B cell (primary cell): ENCODE data around the gene DLG2. TPM values are rescaled to one million over a fixed set of nuclear protein-coding genes. Genes with fewer than 3 reads are reported as not detected.

ENCODE experiments used
- ATAC-seq: fragments of 200-7000 bp; cut with Tn5 transposase; one replicate; pipeline ENCODE4 v1.10.0; 2021; ENCODE audit warnings: low read depth, mild to moderate bottlenecking, moderate number of reproducible peaks, moderate library complexity
- CTCF ChIA-PET: fragments of 350-600 bp; sonication (Branson Sonifier 250); formaldehyde crosslinking; loops from one replicate; lab custom pipeline; 2021; ENCODE audit warnings: antibody characterized with exemption, inconsistent platforms; lab: Charles Lee
- POLR2A ChIA-PET: fragments of 350-600 bp; sonication (Branson Sonifier 250); formaldehyde crosslinking; loops from one replicate; lab custom pipeline; 2021; ENCODE audit warnings: antibody characterized with exemption; lab: Charles Lee
- DNase-seq: peaks from one replicate; pipeline ENCODE4 v3.0.0; 2013
- H2AFZ ChIP-seq: 2 replicates; pipeline ENCODE4 v1.6.1; 2012; ENCODE audit warnings: mild to moderate bottlenecking, low read depth, low read length; ENCODE audit not compliant: insufficient read depth, poor library complexity, severe bottlenecking
- H3K27ac ChIP-seq, 2 donors: 1 replicate in 1 of 2; 2 replicates in 1 of 2; pipeline ENCODE4 v1.5.1; 2012 to 2013; ENCODE audit warnings: low read length in 2 of 2, mild to moderate bottlenecking in 2 of 2, moderate library complexity in 1 of 2
- H3K27me3 ChIP-seq, 4 experiments: fragments of 200-600 bp in 1 of 4; sonication (generic) in 1 of 4; replicated peaks in 1 of 4; 1 replicate in 2 of 4; 2 replicates in 2 of 4; pipeline versions ENCODE4 v1.6.1 to v1.7.0; 2013 to 2016; ENCODE audit warnings: low read length in 3 of 4, mild to moderate bottlenecking in 2 of 4, mixed read lengths in 1 of 4, moderate library complexity in 1 of 4; ENCODE audit not compliant: insufficient read depth in 4 of 4, control insufficient read depth in 3 of 4; ENCODE audit errors: control extremely low read depth in 1 of 4
- H3K36me3 ChIP-seq, 2 experiments: replicated peaks in 1 of 2; 1 replicate in 1 of 2; 2 replicates in 1 of 2; pipeline versions ENCODE4 v1.6.1 to v1.7.1; 2013; ENCODE audit warnings: low read length in 1 of 2; ENCODE audit not compliant: insufficient read depth in 2 of 2, control insufficient read depth in 1 of 2; ENCODE audit errors: control extremely low read depth in 1 of 2, extremely low read depth in 1 of 2
- H3K4me1 ChIP-seq, 2 donors: fragments of 200-600 bp in 1 of 2; sonication (generic) in 1 of 2; 1 replicate in 1 of 2; 2 replicates in 1 of 2; pipeline versions ENCODE4 v1.5.1 to v1.6.1; 2013 to 2017; ENCODE audit warnings: low read length in 2 of 2; ENCODE audit not compliant: control insufficient read depth in 2 of 2, insufficient read depth in 2 of 2
- H3K4me2 ChIP-seq: replicated peaks from 2 replicates; pipeline ENCODE3; 2012; ENCODE audit warnings: mild to moderate bottlenecking, low read depth, low read length; ENCODE audit not compliant: poor library complexity, severe bottlenecking
- H3K4me3 ChIP-seq, 5 experiments: fragments of 200-600 bp in 1 of 5; sonication (generic) in 1 of 5; 1 replicate in 3 of 5; 2 replicates in 2 of 5; pipeline versions ENCODE4 v1.5.1 to v1.7.0; 2011 to 2016; ENCODE audit warnings: low read length in 4 of 5, mild to moderate bottlenecking in 4 of 5, low read depth in 2 of 5, control low read depth in 1 of 5, moderate library complexity in 1 of 5; ENCODE audit not compliant: insufficient read depth in 1 of 5; ENCODE audit errors: control extremely low read depth in 1 of 5, extremely low read depth in 1 of 5
- H3K79me2 ChIP-seq: fragments of 200-600 bp; sonication (generic); one replicate; pipeline ENCODE4 v1.6.0; 2016; ENCODE audit warnings: low read length; ENCODE audit not compliant: control insufficient read depth, insufficient read depth
- H3K9ac ChIP-seq: fragments of 200-600 bp; sonication (generic); 2 replicates; pipeline ENCODE4 v1.6.1; 2017; ENCODE audit warnings: mild to moderate bottlenecking, low read length, moderate library complexity
- H3K9me3 ChIP-seq, 3 donors: one replicate each; pipeline versions ENCODE4 v1.6.1 to v1.7.1; 2013; ENCODE audit warnings: low read length in 2 of 3; ENCODE audit not compliant: control insufficient read depth in 2 of 3, insufficient read depth in 1 of 3; ENCODE audit errors: control extremely low read depth in 1 of 3
- H4K20me1 ChIP-seq: 2 replicates; pipeline ENCODE4 v1.6.0; 2012; ENCODE audit warnings: mild to moderate bottlenecking, low read length; ENCODE audit not compliant: insufficient read depth, control insufficient read depth, poor library complexity, severe bottlenecking
- H3K27ac Mint-ChIP-seq: one replicate; pipeline ENCODE4 v1.8.0; 2021; ENCODE audit warnings: mixed read lengths
- H3K27me3 Mint-ChIP-seq: one replicate; pipeline ENCODE4 v1.8.0; 2021; ENCODE audit warnings: mixed read lengths
- H3K4me1 Mint-ChIP-seq: one replicate; pipeline ENCODE4 v1.8.0; 2021; ENCODE audit warnings: mixed read lengths
- H3K4me3 Mint-ChIP-seq: one replicate; pipeline ENCODE4 v1.8.0; 2021; ENCODE audit warnings: mixed read lengths
- H3K9me3 Mint-ChIP-seq: one replicate; pipeline ENCODE4 v1.8.0; 2022; ENCODE audit warnings: mixed read lengths; ENCODE audit not compliant: insufficient read depth
- CTCF ChIP-seq: fragments of 200-600 bp; IDR thresholded peaks from one replicate; pipeline ENCODE4 v1.8.0; 2022; ENCODE audit warnings: antibody characterized with exemption, mild to moderate bottlenecking
- EZH2 ChIP-seq: IDR thresholded peaks from 2 replicates; pipeline ENCODE4 v1.6.1; 2012; ENCODE audit warnings: borderline replicate concordance, low read depth, mild to moderate bottlenecking, moderate library complexity, low read length; ENCODE audit not compliant: insufficient read depth, poor library complexity, severe bottlenecking
- WGBS: methylation state at CpG from one replicate; pipeline ENCODE4 v1.1.5; 2013; ENCODE audit warnings: missing lambda C conversion rate; ENCODE audit not compliant: insufficient coverage; 5-methylcytosine and 5-hydroxymethylcytosine counted together
- intact Hi-C: fragments of 100-400 bp; cut with micrococcal nuclease; formaldehyde crosslinking; loops from one replicate; pipeline ENCODE4 v1.10.0; 2022
- polyA plus RNA-seq: library from polyadenylated mRNA; depleted of rRNA; stranded (reverse); fragments of >200 nt; gene quantifications from 2 replicates; pipeline ENCODE4 v1.2.3, GENCODE V29; 2012
- total RNA-seq, 2 donors: library from RNA; stranded (reverse); fragments of 120-200 nt in 1 of 2; gene quantifications; 1 replicate in 1 of 2; 2 replicates in 1 of 2; pipeline versions ENCODE4 v1.2.3 to v1.2.4, GENCODE V29; 2013 to 2022

Gene DLG2
- total and polyA plus RNA-seq, 2 donors (not counting 1 experiment from before 2014, with no cell fraction given) = 0.54 to 5.4 TPM

GRCh38 chr11:85040166-85040565, 587.0 kb downstream of the DLG2 start:
- Histone ChIP-seq H3K79me2 (no peaks in the 10 kb centered on the region), H3K4me2 (no peak overlapping the region), H3K27me3 (no peaks in the 10 kb centered on the region), H3K27ac (no peak overlapping the region), H3K4me3 (no peak overlapping the region), H3K4me1 (no peaks in the 10 kb centered on the region), H4K20me1 (no peaks in the 10 kb centered on the region), H3K9me3 (no peaks in the 10 kb centered on the region), H2AFZ (no peak overlapping the region), H3K36me3 (no peaks in the 10 kb centered on the region), H3K9ac (no peak overlapping the region)
- no peak for DNase-seq
- no peaks in the 10 kb centered on the region for H3K9me3 Mint-ChIP-seq
- no peak for ATAC-seq
- no peaks in the 10 kb centered on the region for H3K4me1 Mint-ChIP-seq
- WGBS = no CpG with 5 or more reads among the region's 2 CpGs
- intact Hi-C loops = no loop called here
- POLR2A ChIA-PET = no interaction called here
- H3K27me3 Mint-ChIP-seq = no peaks in the 10 kb centered on the region
- H3K27ac Mint-ChIP-seq = no peak overlapping the region
- TF ChIP-seq EZH2 (no peak), CTCF (no peak)
- CTCF ChIA-PET = no interaction called here
- no peak overlapping the region for H3K4me3 Mint-ChIP-seq

- no peaks in the 10 kb centered on the region for H3K4me1 ChIP-seq
- DNase-seq (no peak), ATAC-seq (no peak)
- no peaks in the 10 kb centered on the region for H4K20me1 ChIP-seq
- H3K27ac ChIP-seq = no peak overlapping the region
- ChIA-PET POLR2A (no interaction called here), CTCF (no interaction called here)
- Mint-ChIP-seq H3K27ac (no peak overlapping the region), H3K27me3 (no peaks in the 10 kb centered on the region), H3K4me3 (no peak overlapping the region), H3K4me1 (peaks cover 7% of the 10 kb centered on the region), H3K9me3 (no peaks in the 10 kb centered on the region)
- intact Hi-C loops = no loop called here
- 75% methylated on average over 1 of the region's 4 CpGs for WGBS
- no peaks in the 10 kb centered on the region for H3K27me3 ChIP-seq
- H3K4me2 ChIP-seq = no peak overlapping the region
- H3K9ac ChIP-seq = no peak overlapping the region
- H3K36me3 ChIP-seq = no peaks in the 10 kb centered on the region
- no peak overlapping the region for H3K4me3 ChIP-seq
- H2AFZ ChIP-seq = no peak overlapping the region
- no peak for TF ChIP-seq EZH2
- no peak for TF ChIP-seq CTCF
- peaks cover 0 to 14% (median 0%) of the 10 kb centered on the region in 3 donors for H3K9me3 ChIP-seq
- H3K79me2 ChIP-seq = no peaks in the 10 kb centered on the region
Measured at GRCh38 chr11:85029964-85030363, 597.2 kb downstream of the DLG2 start.
